VCaP (cell line): Measurements from ENCODE around the gene BACE2.

Experiments used
- H3K27ac ChIP-seq: fragments of 450-650 bp; 2 replicates; pipeline ENCODE4 v1.5.1; 2017
- CTCF ChIP-seq: fragments of 450-650 bp; conservative IDR thresholded peaks from 2 replicates; pipeline ENCODE4 v1.5.1; 2017; ENCODE audit warnings: mild to moderate bottlenecking, moderate library complexity

Gene BACE2

DNA sequence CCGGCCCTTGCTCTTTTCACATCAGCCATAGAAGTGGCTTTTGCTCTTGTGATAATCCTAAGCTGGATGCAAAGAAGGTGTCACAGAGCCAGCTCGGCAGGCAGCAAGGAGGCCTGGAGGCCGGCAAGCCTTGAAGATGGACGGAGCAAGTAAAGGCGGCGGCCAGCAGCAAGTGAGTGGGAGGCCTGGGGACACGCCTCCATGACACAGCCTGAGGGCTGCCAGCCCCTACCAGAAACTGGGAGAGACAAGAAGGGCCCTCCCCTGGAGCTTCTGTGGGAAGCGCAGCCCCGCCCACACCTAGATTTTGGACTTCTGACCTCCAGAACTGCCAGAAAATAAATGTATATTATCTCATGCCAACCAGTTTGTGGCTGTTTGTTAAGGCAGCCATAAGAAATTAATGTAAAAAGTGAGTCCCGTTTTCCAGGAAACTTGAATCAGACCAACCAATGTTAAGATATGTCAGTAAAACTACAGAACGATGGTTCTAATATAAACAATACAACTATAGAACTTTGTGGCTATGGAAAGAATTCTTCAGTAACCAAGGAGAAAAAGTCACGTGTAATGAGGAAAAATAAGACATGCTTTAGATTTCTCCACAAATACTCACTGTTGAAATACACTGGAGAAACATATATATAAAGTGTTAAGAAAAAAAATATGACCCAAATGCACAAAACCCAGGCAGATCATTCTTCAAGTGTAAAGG lies 49.9 kb downstream of the BACE2 start:
- H3K27ac ChIP-seq: peak overlapping the region; percentile 92; the same call in 1 of the 2 replicates
- TF ChIP-seq CTCF: no peak

- no peak for TF ChIP-seq CTCF
- H3K27ac ChIP-seq: peak overlapping the region; percentile 92
Measured at GRCh38 chr21:41219498-41220207, 51.7 kb downstream of the BACE2 start.

GRCh38 chr21:41220208-41220733 lies 52.3 kb downstream of the BACE2 start:
- no peak for TF ChIP-seq CTCF
- peak overlapping the region; percentile 92 for H3K27ac ChIP-seq

DNA sequence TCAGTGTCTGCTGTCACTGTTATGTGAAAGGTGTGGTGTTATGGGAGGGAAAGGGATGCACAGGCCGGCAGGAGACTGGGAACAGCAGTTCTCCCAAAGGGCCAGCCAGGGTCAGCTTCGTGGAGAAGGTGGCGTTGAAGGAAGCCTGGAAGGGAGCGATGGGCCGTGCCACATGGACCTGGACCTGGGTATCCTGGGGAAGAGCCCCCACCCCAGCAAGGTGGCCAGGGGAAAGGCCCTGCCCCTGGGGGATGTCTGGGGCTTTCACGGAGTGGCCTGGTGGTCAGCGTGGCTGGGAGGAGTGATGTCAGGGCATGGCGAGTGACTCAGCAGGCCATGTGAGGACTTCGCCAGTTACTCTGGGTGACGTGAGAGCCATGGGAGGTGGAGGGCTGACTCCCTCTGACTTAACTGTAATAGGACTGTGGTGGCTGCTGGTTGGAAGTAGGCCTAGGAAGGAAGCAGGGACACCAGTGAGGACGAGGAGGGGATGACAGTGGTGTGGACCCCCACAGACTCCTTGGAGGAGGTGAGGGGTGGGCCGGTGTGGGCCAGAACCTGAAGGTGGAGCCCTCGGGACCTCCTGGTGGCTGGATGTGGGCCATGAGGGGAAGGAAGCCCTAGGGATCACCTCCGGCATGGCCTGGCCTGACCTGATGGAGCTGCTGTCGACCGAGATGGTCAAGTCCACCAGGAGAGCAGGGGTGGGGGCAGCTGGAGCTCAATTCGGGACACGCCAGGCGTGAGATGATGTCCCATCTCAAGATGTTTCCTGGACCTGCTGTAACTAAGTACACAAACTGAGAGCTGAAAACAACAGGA lies 54.5 kb downstream of the BACE2 start:
- no peak for TF ChIP-seq CTCF
- H3K27ac ChIP-seq: no peak overlapping the region

DNA sequence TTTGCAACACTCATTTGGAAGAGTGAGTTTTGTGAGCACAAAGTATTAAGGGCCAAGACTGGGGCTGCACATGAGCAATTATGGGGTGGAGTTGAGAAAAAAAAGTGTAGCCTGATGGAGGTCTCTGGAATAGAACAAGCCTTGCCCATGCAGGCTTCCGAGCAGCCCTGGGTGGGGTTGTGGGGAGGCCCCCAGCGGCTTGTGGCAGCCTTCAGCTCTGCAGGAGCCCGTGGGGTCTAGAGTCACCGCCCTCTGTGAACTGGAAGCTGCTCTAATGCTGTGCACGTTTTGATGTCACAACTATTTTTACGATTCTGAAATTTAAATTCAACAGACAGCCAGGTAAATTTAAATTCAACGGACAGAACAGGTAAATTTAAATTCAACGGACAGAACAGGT lies 58.9 kb downstream of the BACE2 start:
- TF ChIP-seq CTCF: no peak
- no peak overlapping the region for H3K27ac ChIP-seq

- TF ChIP-seq CTCF: no peak
Measured at GRCh38 chr21:41227357-41228005, 59.5 kb downstream of the BACE2 start.

More at GRCh38 chr21:41227357-41228005, 59.5 kb downstream of the BACE2 start:
- no peak overlapping the region for H3K27ac ChIP-seq
